ENCODE data around the gene SAMD11.
A peak's percentile ranks its signal among the peaks of the same experiment; 100 is the strongest.

Gene SAMD11

GRCh38 chr1:964691-965525, 41.2 kb downstream of the SAMD11 start:
- TF ChIP-seq, protein P1, sequence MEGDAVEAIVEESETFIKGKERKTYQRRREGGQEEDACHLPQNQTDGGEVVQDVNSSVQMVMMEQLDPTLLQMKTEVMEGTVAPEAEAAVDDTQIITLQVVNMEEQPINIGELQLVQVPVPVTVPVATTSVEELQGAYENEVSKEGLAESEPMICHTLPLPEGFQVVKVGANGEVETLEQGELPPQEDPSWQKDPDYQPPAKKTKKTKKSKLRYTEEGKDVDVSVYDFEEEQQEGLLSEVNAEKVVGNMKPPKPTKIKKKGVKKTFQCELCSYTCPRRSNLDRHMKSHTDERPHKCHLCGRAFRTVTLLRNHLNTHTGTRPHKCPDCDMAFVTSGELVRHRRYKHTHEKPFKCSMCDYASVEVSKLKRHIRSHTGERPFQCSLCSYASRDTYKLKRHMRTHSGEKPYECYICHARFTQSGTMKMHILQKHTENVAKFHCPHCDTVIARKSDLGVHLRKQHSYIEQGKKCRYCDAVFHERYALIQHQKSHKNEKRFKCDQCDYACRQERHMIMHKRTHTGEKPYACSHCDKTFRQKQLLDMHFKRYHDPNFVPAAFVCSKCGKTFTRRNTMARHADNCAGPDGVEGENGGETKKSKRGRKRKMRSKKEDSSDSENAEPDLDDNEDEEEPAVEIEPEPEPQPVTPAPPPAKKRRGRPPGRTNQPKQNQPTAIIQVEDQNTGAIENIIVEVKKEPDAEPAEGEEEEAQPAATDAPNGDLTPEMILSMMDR (IDR thresholded peaks at IDR 0.05; ENCODE audit: insufficient read depth, low read depth, low read length, missing control alignments), result no peak
- no peak for DNase-seq (ENCODE audit: low read depth)

DNA sequence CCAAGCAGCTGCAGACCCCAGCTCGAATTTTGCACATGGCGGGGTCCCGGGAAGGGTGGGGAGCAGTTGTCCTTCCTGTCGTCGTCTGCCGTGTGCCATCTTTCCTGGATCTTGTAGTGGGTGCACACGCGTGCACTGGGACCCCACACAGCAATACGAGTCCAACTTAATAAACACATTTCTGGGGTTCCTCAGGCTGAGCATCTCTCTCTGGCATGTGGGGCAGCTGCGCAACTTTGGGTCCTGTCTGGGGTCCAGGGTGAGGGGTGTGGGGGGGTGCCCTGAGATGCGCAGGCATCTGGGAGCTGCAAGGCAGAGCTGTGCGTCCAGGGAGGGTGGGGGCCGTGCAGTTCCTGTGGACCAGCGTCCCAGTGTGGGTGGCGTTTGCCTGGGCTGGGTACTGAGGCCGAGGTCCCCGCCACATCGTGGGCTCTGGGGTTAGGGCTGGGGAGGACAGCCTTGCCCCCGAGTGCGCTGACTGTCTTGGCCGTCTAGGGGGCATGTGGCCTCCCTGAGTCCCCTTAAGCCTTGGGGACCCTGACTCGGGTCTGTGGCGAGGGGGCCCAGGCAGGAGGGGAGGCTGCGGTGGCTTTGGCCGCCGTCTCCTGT, 41.9 kb downstream of the SAMD11 start:
- DNase-seq (ENCODE audit: low read depth), result no peak
- TF ChIP-seq, protein P1 (IDR thresholded peaks at IDR 0.05; ENCODE audit: insufficient read depth, low read depth, low read length, missing control alignments), result no peak
- no peak overlapping the region for H3K4me3 ChIP-seq (ENCODE audit: low read depth, low read length)

More at GRCh38 chr1:964691-965525, 41.2 kb downstream of the SAMD11 start:
- H3K4me3 ChIP-seq (ENCODE audit: low read depth, low read length), result no peak overlapping the region

- no peak for DNase-seq (ENCODE audit: low read depth)
- TF ChIP-seq, protein P1 (IDR thresholded peaks at IDR 0.05; ENCODE audit: insufficient read depth, low read depth, low read length, missing control alignments), result no peak
- H3K4me3 ChIP-seq (ENCODE audit: low read depth, low read length), result peak within 1 kb of the TSS; percentile 78
Observed at GRCh38 chr1:966135-966703, 42.5 kb downstream of the SAMD11 start, which contains the start of gene PLEKHN1. Gene PLEKHN1 (plus strand): TSS chr1:966482. CDS start chr1:966532, 50 bp downstream.

DNA sequence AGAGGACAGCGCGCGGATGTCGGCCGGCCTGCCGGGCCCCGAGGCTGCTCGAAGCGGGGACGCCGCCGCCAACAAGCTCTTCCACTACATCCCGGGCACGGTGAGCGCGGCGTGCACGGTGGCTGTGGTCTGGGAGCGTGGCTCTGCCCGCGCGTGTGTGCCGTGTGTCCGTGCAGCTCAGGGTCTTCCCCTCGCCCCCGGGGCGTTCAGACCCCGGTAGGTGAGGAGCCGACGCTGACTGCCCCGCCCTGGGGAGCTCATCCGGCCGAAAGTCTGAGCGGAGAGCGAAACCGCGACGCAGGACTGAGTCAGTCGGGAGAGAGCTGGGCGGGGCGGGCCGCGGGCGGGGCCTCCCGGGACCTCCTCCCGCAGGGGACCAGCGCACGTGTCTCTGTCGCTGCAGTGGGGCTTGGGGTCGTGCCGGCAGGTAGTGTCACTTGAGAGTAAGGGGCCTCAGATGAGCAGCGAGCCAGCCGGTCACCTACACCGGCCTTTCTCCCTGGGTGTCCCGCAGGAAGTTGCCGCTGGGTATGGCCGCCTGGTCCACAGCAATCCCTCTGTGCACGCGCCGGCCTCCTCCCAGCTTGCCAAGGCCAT, 43.1 kb downstream of the SAMD11 start:
- H3K4me3 ChIP-seq (ENCODE audit: low read depth, low read length), result peak overlapping the region; percentile 78
- DNase-seq (ENCODE audit: low read depth), result peak; percentile 76
- TF ChIP-seq, protein P1 (IDR thresholded peaks at IDR 0.05; ENCODE audit: insufficient read depth, low read depth, low read length, missing control alignments), result no peak

- H3K4me3 ChIP-seq (ENCODE audit: low read depth, low read length), result no peak overlapping the region
- DNase-seq (ENCODE audit: low read depth), result no peak
Observed at GRCh38 chr1:967466-968343, 44.0 kb downstream of the SAMD11 start.

More at GRCh38 chr1:967466-968343, 44.0 kb downstream of the SAMD11 start:
- TF ChIP-seq, protein P1 (IDR thresholded peaks at IDR 0.05; ENCODE audit: insufficient read depth, low read depth, low read length, missing control alignments), result no peak
